Measurements from ENCODE around the gene TMCC3.

The TMCC3 gene

DNA sequence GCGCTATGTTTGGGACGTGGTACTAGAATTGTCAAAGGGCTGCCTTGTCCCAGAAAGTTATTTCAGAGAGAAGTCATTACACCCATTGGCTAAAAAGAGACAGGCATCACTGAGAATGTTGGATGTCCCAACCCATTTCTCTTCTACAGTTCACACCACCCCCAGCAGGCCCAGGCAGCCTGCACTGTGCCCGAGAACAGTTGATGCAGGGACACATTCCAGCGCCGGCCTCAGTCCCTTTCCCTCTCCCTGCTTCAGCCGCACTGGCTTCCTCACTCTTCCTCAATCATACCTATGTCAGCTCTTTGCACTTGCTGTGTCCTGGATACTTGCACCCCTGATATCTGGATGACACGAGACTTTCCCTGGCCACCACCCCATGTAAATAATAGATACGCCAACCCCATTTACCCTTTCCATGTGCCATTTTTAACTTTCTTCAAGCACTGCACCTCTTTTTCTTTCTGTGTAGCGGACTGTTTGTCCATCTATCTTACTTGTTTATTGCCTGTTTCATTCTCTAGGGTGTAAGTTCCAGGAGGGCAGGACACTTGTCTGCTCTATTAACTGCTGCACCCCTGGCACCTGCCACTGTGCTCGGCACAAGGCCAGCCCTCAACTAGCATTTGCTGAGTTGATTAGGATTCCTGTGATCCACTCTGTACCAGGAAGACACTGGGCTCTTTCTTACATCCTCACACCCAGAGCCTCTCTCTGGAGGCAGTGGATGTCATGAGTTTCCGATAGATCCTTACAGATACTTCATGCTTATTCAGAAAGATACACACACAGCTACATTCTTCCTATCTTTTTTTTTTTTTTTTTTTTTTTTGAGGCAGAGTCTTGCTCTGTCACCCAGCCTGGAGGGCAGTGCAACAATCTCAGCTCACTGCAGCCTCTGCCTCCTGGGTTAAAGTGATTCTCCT lies 114.1 kb downstream of the TMCC3 start:
- ChIA-PET POLR2A (interaction anchor here (0.5 kb wide), 1 partner anchor 983 kb away, joined by 4 read pairs; no protein-coding TSS in a partner anchor), CTCF (interaction anchor here (0.8 kb wide), 1 partner anchor 9 kb away, joined by 3 read pairs; no protein-coding TSS in a partner anchor)
- Histone ChIP-seq H3K36me3 (ENCODE audit: control insufficient read depth in 2 of 2, insufficient read depth in 1 of 2, low read length in 2 of 2) (no peaks in the 10 kb centered on the region), H3K4me1 (ENCODE audit: control insufficient read depth, insufficient read depth, low read length) (no peaks in the 10 kb centered on the region), H3K27ac (ENCODE audit: extremely low read depth, low read depth, low read length) (no peak overlapping the region), H3K4me3 (ENCODE audit: low read depth, low read length) (no peak overlapping the region), H3K9me3 (ENCODE audit: control insufficient read depth, insufficient read depth, low read depth, low read length) (no peaks in the 10 kb centered on the region)
- TF ChIP-seq, protein P1, sequence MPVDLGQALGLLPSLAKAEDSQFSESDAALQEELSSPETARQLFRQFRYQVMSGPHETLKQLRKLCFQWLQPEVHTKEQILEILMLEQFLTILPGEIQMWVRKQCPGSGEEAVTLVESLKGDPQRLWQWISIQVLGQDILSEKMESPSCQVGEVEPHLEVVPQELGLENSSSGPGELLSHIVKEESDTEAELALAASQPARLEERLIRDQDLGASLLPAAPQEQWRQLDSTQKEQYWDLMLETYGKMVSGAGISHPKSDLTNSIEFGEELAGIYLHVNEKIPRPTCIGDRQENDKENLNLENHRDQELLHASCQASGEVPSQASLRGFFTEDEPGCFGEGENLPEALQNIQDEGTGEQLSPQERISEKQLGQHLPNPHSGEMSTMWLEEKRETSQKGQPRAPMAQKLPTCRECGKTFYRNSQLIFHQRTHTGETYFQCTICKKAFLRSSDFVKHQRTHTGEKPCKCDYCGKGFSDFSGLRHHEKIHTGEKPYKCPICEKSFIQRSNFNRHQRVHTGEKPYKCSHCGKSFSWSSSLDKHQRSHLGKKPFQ (tag by site-specific recombination; IDR thresholded peaks at IDR 0.05) = 0 out of 2 replicates have a peak, but pooled peaks have one; percentile 37
- no peak for TF ChIP-seq ZNF530 (tag by site-specific recombination; IDR thresholded peaks at IDR 0.05; ENCODE audit: low read depth)

DNA sequence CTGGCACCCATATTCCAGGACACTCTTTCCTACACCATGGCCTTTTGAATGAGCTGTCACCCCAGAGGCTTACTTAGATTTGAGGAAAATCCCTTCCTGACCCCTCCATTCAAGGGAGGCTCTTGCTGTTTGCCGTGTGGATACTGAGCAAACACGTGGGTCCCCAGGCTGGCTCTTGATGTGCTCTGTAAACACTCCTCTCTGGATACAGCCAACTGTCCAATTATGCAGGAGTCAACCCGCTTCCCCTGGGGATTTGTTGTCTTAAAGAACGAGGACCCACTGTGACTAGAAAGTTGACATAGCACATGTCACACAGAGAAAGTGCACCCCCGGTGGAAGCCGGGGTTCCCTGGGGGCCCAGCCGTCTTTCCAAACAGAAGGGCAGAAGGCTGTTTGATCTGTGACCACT lies 114.8 kb downstream of the TMCC3 start:
- ChIA-PET POLR2A (no interaction called here), CTCF (no interaction called here)
- Histone ChIP-seq H3K4me1 (ENCODE audit: control insufficient read depth, insufficient read depth, low read length) (no peaks in the 10 kb centered on the region), H3K9me3 (ENCODE audit: control insufficient read depth, insufficient read depth, low read depth, low read length) (no peaks in the 10 kb centered on the region), H3K36me3 (ENCODE audit: control insufficient read depth in 2 of 2, insufficient read depth in 1 of 2, low read length in 2 of 2) (no peaks in the 10 kb centered on the region), H3K4me3 (ENCODE audit: low read depth, low read length) (no peak overlapping the region), H3K27ac (ENCODE audit: extremely low read depth, low read depth, low read length) (no peak overlapping the region)
- TF ChIP-seq ZNF626 (tag by site-specific recombination; IDR thresholded peaks at IDR 0.05) = no peak
- no peak for TF ChIP-seq MZF1 (tag by site-specific recombination; IDR thresholded peaks at IDR 0.05; ENCODE audit: borderline replicate concordance)
- no peak for TF ChIP-seq ZNF561 (tag by site-specific recombination; IDR thresholded peaks at IDR 0.05; ENCODE audit: borderline replicate concordance)
- peak; percentile 80 for TF ChIP-seq ZIC2 (tag by site-specific recombination; IDR thresholded peaks at IDR 0.05)

- Histone ChIP-seq H3K4me3 (ENCODE audit: low read depth, low read length) (no peak overlapping the region), H3K9me3 (ENCODE audit: control insufficient read depth, insufficient read depth, low read depth, low read length) (no peaks in the 10 kb centered on the region), H3K36me3 (ENCODE audit: control insufficient read depth in 2 of 2, insufficient read depth in 1 of 2, low read length in 2 of 2) (no peaks in the 10 kb centered on the region), H3K4me1 (ENCODE audit: control insufficient read depth, insufficient read depth, low read length) (no peaks in the 10 kb centered on the region), H3K27ac (ENCODE audit: extremely low read depth, low read depth, low read length) (no peak overlapping the region)
- POLR2A ChIA-PET = no interaction called here
- TF ChIP-seq ZNF140 (tag by site-specific recombination; IDR thresholded peaks at IDR 0.05) (no peak), ZNF518A (tag by site-specific recombination; conservative IDR thresholded peaks at IDR 0.05; ENCODE audit: low read depth) (no peak), ZNF670 (tag by site-specific recombination; IDR thresholded peaks at IDR 0.05; ENCODE audit: low read depth) (no peak), ZBTB1 (tag by site-specific recombination; IDR thresholded peaks at IDR 0.05) (no peak), ZSCAN16 (tag by site-specific recombination; IDR thresholded peaks at IDR 0.05) (no peak), ZNF560 (tag by site-specific recombination; IDR thresholded peaks at IDR 0.05; ENCODE audit: borderline replicate concordance) (no peak), ZBTB21 (tag by site-specific recombination; IDR thresholded peaks at IDR 0.05) (no peak), ZNF2 (tag by site-specific recombination; IDR thresholded peaks at IDR 0.05) (no peak), SCRT1 (tag by site-specific recombination; IDR thresholded peaks at IDR 0.05; ENCODE audit: borderline replicate concordance) (no peak)
- TF ChIP-seq, protein P2, sequence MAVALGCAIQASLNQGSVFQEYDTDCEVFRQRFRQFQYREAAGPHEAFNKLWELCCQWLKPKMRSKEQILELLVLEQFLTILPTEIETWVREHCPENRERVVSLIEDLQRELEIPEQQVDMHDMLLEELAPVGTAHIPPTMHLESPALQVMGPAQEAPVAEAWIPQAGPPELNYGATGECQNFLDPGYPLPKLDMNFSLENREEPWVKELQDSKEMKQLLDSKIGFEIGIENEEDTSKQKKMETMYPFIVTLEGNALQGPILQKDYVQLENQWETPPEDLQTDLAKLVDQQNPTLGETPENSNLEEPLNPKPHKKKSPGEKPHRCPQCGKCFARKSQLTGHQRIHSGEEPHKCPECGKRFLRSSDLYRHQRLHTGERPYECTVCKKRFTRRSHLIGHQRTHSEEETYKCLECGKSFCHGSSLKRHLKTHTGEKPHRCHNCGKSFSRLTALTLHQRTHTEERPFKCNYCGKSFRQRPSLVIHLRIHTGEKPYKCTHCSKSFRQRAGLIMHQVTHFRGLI (tag by site-specific recombination; IDR thresholded peaks at IDR 0.05) = no peak
- CTCF ChIA-PET = interaction anchor here (0.6 to 1.5 kb wide), 2 partner anchors 14 to 400 kb away, joined by 4 to 14 read pairs; no protein-coding TSS in a partner anchor
Observed at GRCh38 chr12:94534774-94535509, 115.4 kb downstream of the TMCC3 start.
